OCI-LY1 (cell line): Measurements from ENCODE around the gene PMEPA1.

Experiments used
- CTCF ChIP-seq: fragments of 200-600 bp; sonication (generic), shearing (Covaris generic); IDR thresholded peaks from 2 replicates; pipeline ENCODE4 v1.5.1; 2017; ENCODE audit warnings: mild to moderate bottlenecking, antibody characterized with exemption, low read length, moderate library complexity, mixed read lengths
- EZH2 ChIP-seq: fragments of 200-600 bp; sonication (generic), shearing (Covaris generic); IDR thresholded peaks from 2 replicates; pipeline ENCODE4 v1.8.0; 2017; ENCODE audit warnings: borderline replicate concordance, mixed run types, mild to moderate bottlenecking, antibody characterized with exemption, low read length, moderate library complexity, mixed read lengths

GRCh38 chr20:57671662-57672061, 38.2 kb downstream of the PMEPA1 start:
- TF ChIP-seq CTCF (no peak), EZH2 (no peak)
